ENCODE data around the gene GPR17. TPM values are rescaled to one million over a fixed set of nuclear protein-coding genes. Genes with fewer than 3 reads are reported as not detected.
A peak's percentile ranks its signal among the peaks of the same experiment; 100 is the strongest.

The GPR17 gene
- total and polyA plus RNA-seq, 4 donors, result 0.30 to 1.4 (median 0.40) TPM; not detected in 1

DNA sequence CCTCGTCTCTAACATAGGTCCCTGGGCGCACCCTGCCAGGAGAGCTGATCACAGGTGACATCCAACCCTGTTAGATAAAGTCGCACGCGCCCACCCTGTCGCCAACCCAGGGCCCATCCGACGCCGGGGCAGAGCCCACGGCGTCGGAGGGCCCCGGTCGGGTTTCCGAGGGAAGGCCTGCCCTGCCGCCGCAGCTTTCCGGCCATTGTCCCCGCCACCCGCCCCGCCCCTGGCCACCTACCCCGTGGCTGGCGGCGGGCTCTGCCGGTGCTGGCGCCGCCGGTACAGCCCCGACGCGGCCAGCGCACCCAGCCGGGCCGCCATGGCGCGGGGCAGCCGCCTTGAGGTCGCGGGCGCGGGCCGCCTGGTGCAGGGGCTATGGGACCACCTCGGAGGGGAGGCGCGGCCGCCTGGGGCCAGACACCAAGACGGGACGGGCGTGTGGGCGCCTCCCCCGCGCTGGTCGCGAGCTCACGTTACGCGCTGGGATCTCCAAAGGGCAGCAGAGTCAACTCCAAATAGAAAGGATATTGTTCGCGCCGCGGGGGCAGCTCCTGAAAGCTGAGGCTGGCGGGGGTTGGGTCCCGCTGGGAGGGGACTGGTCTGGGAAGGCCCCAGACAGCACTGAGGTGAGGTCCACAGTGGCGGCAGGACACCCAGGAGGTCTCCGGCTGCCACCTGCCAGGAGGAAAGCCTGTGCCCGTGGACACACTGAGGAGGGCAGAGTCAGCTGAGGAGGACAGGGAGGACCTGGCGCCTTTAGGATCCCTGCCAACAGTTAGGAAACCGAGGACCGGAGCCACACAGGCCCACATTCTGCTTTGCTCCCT, 18.3 kb downstream of the GPR17 start:
- Histone ChIP-seq H3K9ac (ENCODE audit: insufficient read depth in 1 of 2, low read length in 2 of 2) (no peak overlapping the region), H3K4me1 (ENCODE audit: control insufficient read depth in 5 of 5, insufficient read depth in 5 of 5, low read length in 5 of 5) (peaks cover 0 to 30% (median 0%) of the 10 kb centered on the region in 5 donors), H3K9me3 (ENCODE audit: control insufficient read depth in 4 of 4, insufficient read depth in 3 of 4, low read length in 3 of 4) (peaks cover 0 to 2% (median 0%) of the 10 kb centered on the region in 4 donors), H3K27me3 (ENCODE audit: control insufficient read depth in 3 of 3, insufficient read depth in 3 of 3, low read length in 2 of 3) (peaks cover 0 to 32% (median 20%) of the 10 kb centered on the region in 3 donors), H3K4me3 (peak overlapping the region; percentile 50), H3K36me3 (ENCODE audit: control insufficient read depth in 4 of 4, insufficient read depth in 4 of 4, low read length in 4 of 4) (no peaks in the 10 kb centered on the region), H3K27ac (ENCODE audit: low read depth in 1 of 2, low read length in 1 of 2) (peak overlapping the region; percentile 87 to 89)
- TF ChIP-seq, protein P1, sequence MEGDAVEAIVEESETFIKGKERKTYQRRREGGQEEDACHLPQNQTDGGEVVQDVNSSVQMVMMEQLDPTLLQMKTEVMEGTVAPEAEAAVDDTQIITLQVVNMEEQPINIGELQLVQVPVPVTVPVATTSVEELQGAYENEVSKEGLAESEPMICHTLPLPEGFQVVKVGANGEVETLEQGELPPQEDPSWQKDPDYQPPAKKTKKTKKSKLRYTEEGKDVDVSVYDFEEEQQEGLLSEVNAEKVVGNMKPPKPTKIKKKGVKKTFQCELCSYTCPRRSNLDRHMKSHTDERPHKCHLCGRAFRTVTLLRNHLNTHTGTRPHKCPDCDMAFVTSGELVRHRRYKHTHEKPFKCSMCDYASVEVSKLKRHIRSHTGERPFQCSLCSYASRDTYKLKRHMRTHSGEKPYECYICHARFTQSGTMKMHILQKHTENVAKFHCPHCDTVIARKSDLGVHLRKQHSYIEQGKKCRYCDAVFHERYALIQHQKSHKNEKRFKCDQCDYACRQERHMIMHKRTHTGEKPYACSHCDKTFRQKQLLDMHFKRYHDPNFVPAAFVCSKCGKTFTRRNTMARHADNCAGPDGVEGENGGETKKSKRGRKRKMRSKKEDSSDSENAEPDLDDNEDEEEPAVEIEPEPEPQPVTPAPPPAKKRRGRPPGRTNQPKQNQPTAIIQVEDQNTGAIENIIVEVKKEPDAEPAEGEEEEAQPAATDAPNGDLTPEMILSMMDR (IDR thresholded peaks at IDR 0.05; ENCODE audit: control extremely low read depth, extremely low read depth), result no peak
- DNase-seq (peak in 1 of 3 donors; percentile 25), ATAC-seq (ENCODE audit: insufficient read depth, low FRiP score) (no peak)
- WGBS, 2 donors, result 12 to 13% methylated on average over 52 to 69 of the region's 69 CpGs

DNA sequence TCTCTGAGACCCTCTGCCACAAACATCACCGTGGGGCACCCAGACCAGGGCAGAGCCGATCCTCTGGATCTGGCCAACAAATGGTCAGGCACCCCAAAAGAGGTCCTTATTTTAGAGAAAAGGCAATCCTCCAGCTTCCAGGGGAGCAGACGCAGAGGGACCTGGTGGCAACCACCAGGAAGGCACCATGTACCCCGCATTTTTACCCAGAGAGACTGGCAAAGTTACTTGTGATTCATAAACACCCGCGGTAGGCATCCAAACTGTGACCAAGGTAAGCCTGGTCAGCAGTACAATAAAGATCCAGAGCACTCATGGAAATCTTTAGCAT, 18.9 kb downstream of the GPR17 start:
- Histone ChIP-seq H3K9me3 (ENCODE audit: control insufficient read depth in 4 of 4, insufficient read depth in 3 of 4, low read length in 3 of 4) (peaks cover 0 to 2% (median 0%) of the 10 kb centered on the region in 4 donors), H3K4me1 (ENCODE audit: control insufficient read depth in 5 of 5, insufficient read depth in 5 of 5, low read length in 5 of 5) (peaks cover 0 to 29% (median 0%) of the 10 kb centered on the region in 5 donors), H3K9ac (ENCODE audit: insufficient read depth in 1 of 2, low read length in 2 of 2) (no peak overlapping the region), H3K27me3 (ENCODE audit: control insufficient read depth in 3 of 3, insufficient read depth in 3 of 3, low read length in 2 of 3) (peaks cover 0 to 32% (median 20%) of the 10 kb centered on the region in 3 donors), H3K27ac (ENCODE audit: low read depth in 1 of 2, low read length in 1 of 2) (peak overlapping the region; percentile 87 to 89), H3K36me3 (ENCODE audit: control insufficient read depth in 4 of 4, insufficient read depth in 4 of 4, low read length in 4 of 4) (no peaks in the 10 kb centered on the region), H3K4me3 (no peak overlapping the region)
- WGBS, 2 donors, result 79 to 90% methylated on average over 6 of the region's 6 CpGs
- TF ChIP-seq, protein P1 (IDR thresholded peaks at IDR 0.05; ENCODE audit: control extremely low read depth, extremely low read depth), result no peak
- DNase-seq (no peak), ATAC-seq (ENCODE audit: insufficient read depth, low FRiP score) (no peak)

DNA sequence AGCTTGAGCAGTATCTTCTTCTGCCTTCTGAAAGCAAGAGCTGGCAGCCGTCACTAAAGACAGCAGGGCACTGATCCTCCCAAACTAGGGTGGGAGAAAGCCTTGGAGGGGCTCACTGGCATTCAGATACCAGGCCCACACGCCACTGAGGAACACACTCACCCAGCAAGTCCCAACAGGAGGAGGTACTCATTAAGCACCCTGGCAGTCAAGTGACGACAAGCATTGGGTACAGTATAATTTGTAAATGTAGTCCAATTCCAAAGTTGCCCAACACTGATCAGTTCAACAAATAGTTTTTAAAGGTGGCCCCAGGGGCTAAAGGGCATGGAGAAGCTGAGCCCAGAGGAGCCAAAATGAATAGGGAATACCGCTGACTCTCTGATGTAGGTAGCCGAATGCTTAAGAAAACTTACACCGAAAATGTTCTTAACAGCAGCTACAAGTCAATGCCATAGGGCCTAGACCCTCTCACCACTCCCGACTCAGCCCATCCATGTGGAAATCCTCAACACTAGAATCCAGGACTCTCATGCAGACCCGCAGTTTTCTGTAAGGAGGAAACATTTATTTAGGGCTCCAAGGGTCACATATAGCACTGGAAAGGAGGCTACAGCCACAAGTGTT, 19.4 kb downstream of the GPR17 start:
- TF ChIP-seq, protein P1 (IDR thresholded peaks at IDR 0.05; ENCODE audit: control extremely low read depth, extremely low read depth), result no peak
- no peak overlapping the region for H3K4me3 ChIP-seq

More for the DNA sequence above, 19.4 kb downstream of the GPR17 start:
- Histone ChIP-seq H3K9me3 (ENCODE audit: control insufficient read depth in 4 of 4, insufficient read depth in 3 of 4, low read length in 3 of 4) (peaks cover 0 to 2% (median 0%) of the 10 kb centered on the region in 4 donors), H3K9ac (ENCODE audit: insufficient read depth in 1 of 2, low read length in 2 of 2) (no peak overlapping the region), H3K27me3 (ENCODE audit: control insufficient read depth in 3 of 3, insufficient read depth in 3 of 3, low read length in 2 of 3) (peaks cover 0 to 34% (median 20%) of the 10 kb centered on the region in 3 donors), H3K4me1 (ENCODE audit: control insufficient read depth in 5 of 5, insufficient read depth in 5 of 5, low read length in 5 of 5) (peaks cover 0 to 26% (median 0%) of the 10 kb centered on the region in 5 donors), H3K36me3 (ENCODE audit: control insufficient read depth in 4 of 4, insufficient read depth in 4 of 4, low read length in 4 of 4) (no peaks in the 10 kb centered on the region), H3K27ac (ENCODE audit: low read depth in 1 of 2, low read length in 1 of 2) (peak overlapping the region; percentile 87 to 89)
- ATAC-seq (ENCODE audit: insufficient read depth, low FRiP score) (no peak), DNase-seq (no peak)
- WGBS, 2 donors, result 84 to 90% methylated on average over 8 of the region's 8 CpGs

Measured in lung (tissue), 12 donors.